Measurements from ENCODE around the gene ARNT2. TPM values are rescaled to one million over a fixed set of nuclear protein-coding genes. Genes with fewer than 3 reads are reported as not detected.

The ARNT2 gene
- total RNA-seq, 1 donor from 2014 or later, result 8.1 TPM

GRCh38 chr15:80474224-80475215 is 70.3 kb downstream of the ARNT2 start:
- Histone ChIP-seq H3K9me3 (no peaks in the 10 kb centered on the region), H3K27me3 (no peaks in the 10 kb centered on the region), H3K27ac (no peak overlapping the region), H3K4me3 (no peak overlapping the region), H3K4me1 (peaks cover 1% of the 10 kb centered on the region), H3K36me3 (no peaks in the 10 kb centered on the region)
- intact Hi-C loops (cut with DNase I), result no loop called here
- TF ChIP-seq POLR2A (IDR thresholded peaks at IDR 0.05) (no peak), POLR2AphosphoS5 (IDR thresholded peaks at IDR 0.05; ENCODE audit: insufficient read depth in 1 of 2, low read depth in 1 of 2) (no peak), CTCF (IDR thresholded peaks at IDR 0.05) (no peak)
- no peak for DNase-seq (ENCODE audit: extremely low spot score in 2 of 2)

- no peak for DNase-seq (ENCODE audit: extremely low spot score in 2 of 2)
- no peak for TF ChIP-seq POLR2A (IDR thresholded peaks at IDR 0.05)
- TF ChIP-seq CTCF (IDR thresholded peaks at IDR 0.05), result no peak
- no peak for TF ChIP-seq POLR2AphosphoS5 (IDR thresholded peaks at IDR 0.05; ENCODE audit: insufficient read depth in 1 of 2, low read depth in 1 of 2)
Measured at GRCh38 chr15:80475572-80475971, 71.4 kb downstream of the ARNT2 start.

GRCh38 chr15:80476036-80476435 is 71.9 kb downstream of the ARNT2 start:
- TF ChIP-seq POLR2A (IDR thresholded peaks at IDR 0.05) (no peak), POLR2AphosphoS5 (IDR thresholded peaks at IDR 0.05; ENCODE audit: insufficient read depth in 1 of 2, low read depth in 1 of 2) (no peak), CTCF (IDR thresholded peaks at IDR 0.05) (no peak)
- no peak overlapping the region for H3K4me3 ChIP-seq

More at GRCh38 chr15:80475572-80475971, 71.4 kb downstream of the ARNT2 start:
- H3K4me3 ChIP-seq, result no peak overlapping the region
- H3K27me3 ChIP-seq, result no peaks in the 10 kb centered on the region
- H3K27ac ChIP-seq, result no peak overlapping the region
- no peaks in the 10 kb centered on the region for H3K9me3 ChIP-seq
- intact Hi-C loops (cut with DNase I), result no loop called here
- H3K4me1 ChIP-seq, result peaks cover 12% of the 10 kb centered on the region
- H3K36me3 ChIP-seq, result no peaks in the 10 kb centered on the region

GRCh38 chr15:80478075-80478474 is 73.9 kb downstream of the ARNT2 start:
- DNase-seq (ENCODE audit: extremely low spot score in 2 of 2), result no peak
- intact Hi-C loops (cut with DNase I), result no loop called here
- peaks cover 23% of the 10 kb centered on the region for H3K4me1 ChIP-seq
- no peaks in the 10 kb centered on the region for H3K27me3 ChIP-seq
- H3K36me3 ChIP-seq, result no peaks in the 10 kb centered on the region
- no peak overlapping the region for H3K4me3 ChIP-seq
- no peaks in the 10 kb centered on the region for H3K9me3 ChIP-seq
- H3K27ac ChIP-seq, result no peak overlapping the region
- TF ChIP-seq POLR2AphosphoS5 (IDR thresholded peaks at IDR 0.05; ENCODE audit: insufficient read depth in 1 of 2, low read depth in 1 of 2), result no peak
- no peak for TF ChIP-seq CTCF (IDR thresholded peaks at IDR 0.05)
- TF ChIP-seq POLR2A (IDR thresholded peaks at IDR 0.05), result no peak

More at GRCh38 chr15:80476036-80476435, 71.9 kb downstream of the ARNT2 start:
- intact Hi-C loops (cut with DNase I), result no loop called here
- H3K36me3 ChIP-seq, result no peaks in the 10 kb centered on the region
- no peaks in the 10 kb centered on the region for H3K27me3 ChIP-seq
- DNase-seq (ENCODE audit: extremely low spot score in 2 of 2), result no peak
- H3K4me1 ChIP-seq, result peaks cover 16% of the 10 kb centered on the region
- H3K27ac ChIP-seq, result no peak overlapping the region
- H3K9me3 ChIP-seq, result no peaks in the 10 kb centered on the region

GRCh38 chr15:80479191-80479590 is 75.0 kb downstream of the ARNT2 start:
- no peaks in the 10 kb centered on the region for H3K36me3 ChIP-seq
- TF ChIP-seq POLR2AphosphoS5 (IDR thresholded peaks at IDR 0.05; ENCODE audit: insufficient read depth in 1 of 2, low read depth in 1 of 2), result no peak
- TF ChIP-seq POLR2A (IDR thresholded peaks at IDR 0.05), result no peak
- no peak for TF ChIP-seq CTCF (IDR thresholded peaks at IDR 0.05)
- peaks cover 32% of the 10 kb centered on the region for H3K4me1 ChIP-seq
- H3K9me3 ChIP-seq, result no peaks in the 10 kb centered on the region
- no peak overlapping the region for H3K27ac ChIP-seq
- DNase-seq (ENCODE audit: extremely low spot score in 2 of 2), result no peak
- no peak overlapping the region for H3K4me3 ChIP-seq
- intact Hi-C loops (cut with DNase I), result no loop called here
- no peaks in the 10 kb centered on the region for H3K27me3 ChIP-seq

Data from vagina (tissue), 2 donors.